Left ventricle myocardium inferior (tissue), 1 donor: ENCODE measurements around the gene PRDM16. TPM values are rescaled to one million over a fixed set of nuclear protein-coding genes. Genes with fewer than 3 reads are reported as not detected.
A peak's percentile ranks its signal among the peaks of the same experiment; 100 is the strongest.
"Not testable (repeated sequence)": the region's sequence is repeated elsewhere in the genome, so short reads cannot be mapped to it uniquely, and the experiment has no call there.

Source experiments
- DNase-seq: peaks from one replicate; pipeline ENCODE4 v3.0.0-alpha.2; 2020
- H3K27ac ChIP-seq: fragments of 200-600 bp; replicated peaks from 2 replicates; pipeline ENCODE4 v1.8.0; 2021
- H3K27me3 ChIP-seq: fragments of 200-600 bp; 2 replicates; pipeline ENCODE4 v1.8.0; 2021; ENCODE audit warnings: low read depth
- H3K36me3 ChIP-seq: fragments of 200-600 bp; 2 replicates; pipeline ENCODE4 v1.8.0; 2021
- H3K4me1 ChIP-seq: fragments of 200-600 bp; 2 replicates; pipeline ENCODE4 v1.8.0; 2021
- H3K4me3 ChIP-seq: fragments of 200-600 bp; 2 replicates; pipeline ENCODE4 v1.8.0; 2021; ENCODE audit warnings: mild to moderate bottlenecking, moderate library complexity
- H3K9me3 ChIP-seq: fragments of 200-600 bp; replicated peaks from 2 replicates; pipeline ENCODE4 v1.8.0; 2021
- CTCF ChIP-seq: fragments of 200-600 bp; IDR thresholded peaks from 2 replicates; pipeline ENCODE4 v1.8.0; 2021; ENCODE audit warnings: antibody characterized with exemption, mild to moderate bottlenecking, borderline replicate concordance
- intact Hi-C: fragments of 100-400 bp; cut with micrococcal nuclease; formaldehyde crosslinking; loops from one replicate; pipeline ENCODE4 v1.11.0; 2022
- total RNA-seq: library from RNA; stranded (reverse); fragmentation: NEBNext Ultra II Directional; extraction: Animal tissue kit (Norgen Biotek cat#: 25700); gene quantifications from one replicate; pipeline ENCODE4 v1.2.1, GENCODE V29; 2021
- donor health status: DM: no; HTN: yes; CAD: no; lungs with severe emphysema.

PRDM16 gene
- total RNA-seq, 1 donor from 2014 or later, result 16.6 TPM

- no peak for DNase-seq
- Histone ChIP-seq H3K27me3 (peaks cover 40% of the 10 kb centered on the region), H3K27ac (peak overlapping the region; percentile 81), H3K4me1 (peaks cover 27% of the 10 kb centered on the region), H3K36me3 (no peaks in the 10 kb centered on the region), H3K4me3 (no peak overlapping the region), H3K9me3 (no peaks in the 10 kb centered on the region)
- intact Hi-C loops, result loop anchor here (10.0 kb wide), 1 partner anchor 218 kb away; the partner anchor contains the start of gene PRDM16
- TF ChIP-seq CTCF, result no peak
These were observed 213.8 kb downstream of the PRDM16 start for GRCh38 chr1:3282656-3283430.

DNA sequence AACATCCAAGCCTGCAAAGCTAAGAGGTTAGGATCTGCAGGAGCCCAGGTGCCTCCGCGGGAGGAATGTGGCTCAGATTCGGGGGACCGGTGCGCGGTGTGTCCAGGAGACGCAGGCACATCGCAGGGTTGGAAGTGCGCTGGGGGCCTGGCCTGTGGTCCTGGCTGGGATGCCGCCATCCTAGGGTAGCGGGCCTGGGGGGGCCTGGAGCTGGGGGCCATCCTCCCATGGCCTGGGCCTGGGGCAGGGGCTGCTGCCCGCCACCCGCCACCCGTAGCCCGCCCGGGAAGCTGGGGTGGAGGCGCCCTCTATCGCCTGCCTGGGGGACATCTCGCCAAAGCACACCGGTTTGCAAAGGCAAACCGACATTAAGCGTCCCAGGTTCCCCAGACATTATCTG lies 214.8 kb downstream of the PRDM16 start:
- Histone ChIP-seq H3K27ac (peak overlapping the region; percentile 81), H3K4me1 (peaks cover 27% of the 10 kb centered on the region), H3K36me3 (no peaks in the 10 kb centered on the region), H3K4me3 (peak overlapping the region; percentile 19), H3K27me3 (peaks cover 46% of the 10 kb centered on the region), H3K9me3 (no peaks in the 10 kb centered on the region)
- intact Hi-C loops, result loop anchor here (10.0 kb wide), 1 partner anchor 219 kb away; the partner anchor contains the start of gene PRDM16
- TF ChIP-seq CTCF, result peak; percentile 78
- DNase-seq, result peak; percentile 51

GRCh38 chr1:3284691-3285090 lies 215.7 kb downstream of the PRDM16 start:
- intact Hi-C loops, result loop anchor here (10.0 kb wide), 1 partner anchor 220 kb away; the partner anchor contains the start of gene PRDM16
- peaks cover 27% of the 10 kb centered on the region for H3K4me1 ChIP-seq

GRCh38 chr1:3285106-3285740 lies 216.2 kb downstream of the PRDM16 start:
- Histone ChIP-seq H3K4me3 (no peak overlapping the region), H3K27me3 (peaks cover 58% of the 10 kb centered on the region), H3K9me3 (no peaks in the 10 kb centered on the region), H3K4me1 (peaks cover 27% of the 10 kb centered on the region), H3K36me3 (no peaks in the 10 kb centered on the region), H3K27ac (no peak overlapping the region)
- TF ChIP-seq CTCF, result no peak
- DNase-seq, result no peak
- intact Hi-C loops, result loop anchor here (10.0 kb wide), 1 partner anchor 220 kb away; the partner anchor contains the start of gene PRDM16

More at GRCh38 chr1:3284691-3285090, 215.7 kb downstream of the PRDM16 start:
- peaks cover 54% of the 10 kb centered on the region for H3K27me3 ChIP-seq
- TF ChIP-seq CTCF, result no peak
- no peak for DNase-seq
- no peaks in the 10 kb centered on the region for H3K36me3 ChIP-seq
- no peak overlapping the region for H3K27ac ChIP-seq
- no peaks in the 10 kb centered on the region for H3K9me3 ChIP-seq
- no peak overlapping the region for H3K4me3 ChIP-seq

- not testable (repeated sequence) for H3K27ac ChIP-seq, H3K9me3 ChIP-seq, DNase-seq, H3K36me3 ChIP-seq, H3K4me3 ChIP-seq
- peaks cover 33% of the 10 kb centered on the region for H3K4me1 ChIP-seq
- intact Hi-C loops, result loop anchor here (10.0 kb wide), 1 partner anchor 222 kb away; the partner anchor contains the start of gene PRDM16
- peaks cover 62% of the 10 kb centered on the region for H3K27me3 ChIP-seq
These were observed 218.1 kb downstream of the PRDM16 start for GRCh38 chr1:3287095-3287494.
